Measurements from ENCODE around the gene MTOR.

DNA sequence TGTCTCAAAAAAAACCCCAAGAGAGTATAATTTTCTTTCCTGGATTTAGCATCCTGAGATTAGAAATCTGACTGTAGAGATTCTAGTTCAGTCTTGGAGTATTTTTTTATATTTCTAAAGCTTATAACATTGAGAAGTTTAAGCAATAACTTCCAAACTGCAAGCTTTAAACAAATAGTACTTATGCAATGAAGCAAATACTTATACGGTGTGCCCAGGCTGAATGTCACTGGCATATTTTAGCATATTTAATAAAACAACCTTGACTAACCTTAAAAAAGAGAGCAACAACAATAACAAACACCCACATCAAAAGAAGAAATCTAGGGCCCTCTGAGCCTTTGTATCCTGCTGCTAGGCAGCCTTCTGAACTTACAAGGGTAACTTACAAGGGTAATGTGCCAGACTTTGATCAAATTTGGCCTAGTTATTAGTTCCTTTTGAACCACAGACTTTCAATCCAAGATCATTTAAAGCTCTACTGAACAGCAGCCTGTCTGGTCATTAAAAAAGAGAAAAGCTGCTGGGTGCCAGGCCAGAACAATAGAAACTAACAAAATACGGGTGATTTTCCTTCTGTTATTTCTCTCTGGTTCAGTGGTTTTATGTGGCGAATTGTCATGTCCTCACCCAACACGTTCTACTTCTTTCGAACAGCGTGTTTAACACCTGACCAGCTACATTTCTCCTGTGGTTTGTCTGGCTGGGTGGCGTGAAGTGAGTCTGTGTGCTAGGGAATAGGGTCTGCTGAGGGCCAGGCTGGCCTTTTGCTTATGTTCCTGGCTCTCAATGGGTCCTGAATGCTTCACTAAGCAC, 16.2 kb downstream of the MTOR start:
- TF ChIP-seq CTCF (IDR thresholded peaks at IDR 0.05) (no peak), EP300 (IDR thresholded peaks at IDR 0.05) (no peak), POLR2A (IDR thresholded peaks at IDR 0.05) (no peak)

All from ovary (tissue), 3 donors.